Measurements from ENCODE around the gene SESN1.

- TF ChIP-seq CTCF (IDR thresholded peaks at IDR 0.05) (no peak), POLR2AphosphoS5 (IDR thresholded peaks at IDR 0.05) (no peak)
These were observed 94.4 kb downstream of the SESN1 start for GRCh38 chr6:109000289-109000688.

All from esophagus muscularis mucosa (tissue), 3 donors.